GM18505 (cell line): ENCODE results near the gene DOP1B.

Experiments
- ATAC-seq: cut with Tn5 transposase; IDR thresholded peaks from one replicate; pipeline ENCODE4 v1.9.1; 2021; ENCODE audit not compliant: unreplicated experiment
- POLR2A ChIP-seq: IDR thresholded peaks from 4 replicates; pipeline ENCODE4 v1.6.1; 2011; ENCODE audit warnings: borderline replicate concordance; ENCODE audit not compliant: insufficient read depth, insufficient read length; ENCODE audit errors: extremely low read depth

The DOP1B gene

DNA sequence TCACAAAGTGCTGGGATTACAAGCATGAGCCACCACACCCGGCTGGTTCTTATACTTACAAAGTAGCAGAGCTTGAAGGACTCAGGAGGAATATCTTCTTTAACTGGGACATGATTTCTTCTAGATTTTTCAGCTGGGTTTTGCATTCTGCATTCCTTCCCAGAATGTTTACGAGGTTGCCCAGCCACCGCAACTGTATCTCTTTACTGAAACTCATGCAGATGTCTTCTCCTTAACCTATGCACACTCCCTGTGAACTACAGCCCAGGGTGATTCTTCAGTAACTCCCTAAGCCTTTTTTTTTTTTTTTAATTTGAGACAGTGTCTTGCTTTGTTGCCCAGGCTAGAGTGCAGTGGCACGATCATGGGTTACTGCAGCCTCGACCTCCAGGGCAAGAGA, 8.7 kb upstream of the DOP1B start:
- no peak for TF ChIP-seq POLR2A
- ATAC-seq: no peak

DNA sequence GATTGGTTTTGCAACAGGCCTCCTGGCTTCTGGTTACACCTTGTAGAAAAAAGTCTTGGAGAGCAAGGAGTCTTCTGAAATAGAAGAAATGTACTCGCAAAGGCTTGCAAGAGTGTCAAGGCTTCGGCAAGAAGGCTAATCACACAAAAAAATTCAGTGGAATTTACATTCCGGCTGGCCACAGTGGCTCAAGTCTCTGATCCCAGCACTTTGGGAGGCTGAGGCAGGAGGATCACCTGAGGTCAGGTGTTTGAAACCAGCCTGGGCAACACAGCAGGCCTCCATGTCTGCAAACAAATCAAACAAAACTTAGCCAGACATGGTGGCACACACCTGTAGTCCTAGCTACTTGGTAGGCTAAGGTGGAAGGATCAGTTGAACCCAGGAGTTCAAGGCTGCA, 7.7 kb upstream of the DOP1B start:
- no peak for TF ChIP-seq POLR2A
- no peak for ATAC-seq

DNA sequence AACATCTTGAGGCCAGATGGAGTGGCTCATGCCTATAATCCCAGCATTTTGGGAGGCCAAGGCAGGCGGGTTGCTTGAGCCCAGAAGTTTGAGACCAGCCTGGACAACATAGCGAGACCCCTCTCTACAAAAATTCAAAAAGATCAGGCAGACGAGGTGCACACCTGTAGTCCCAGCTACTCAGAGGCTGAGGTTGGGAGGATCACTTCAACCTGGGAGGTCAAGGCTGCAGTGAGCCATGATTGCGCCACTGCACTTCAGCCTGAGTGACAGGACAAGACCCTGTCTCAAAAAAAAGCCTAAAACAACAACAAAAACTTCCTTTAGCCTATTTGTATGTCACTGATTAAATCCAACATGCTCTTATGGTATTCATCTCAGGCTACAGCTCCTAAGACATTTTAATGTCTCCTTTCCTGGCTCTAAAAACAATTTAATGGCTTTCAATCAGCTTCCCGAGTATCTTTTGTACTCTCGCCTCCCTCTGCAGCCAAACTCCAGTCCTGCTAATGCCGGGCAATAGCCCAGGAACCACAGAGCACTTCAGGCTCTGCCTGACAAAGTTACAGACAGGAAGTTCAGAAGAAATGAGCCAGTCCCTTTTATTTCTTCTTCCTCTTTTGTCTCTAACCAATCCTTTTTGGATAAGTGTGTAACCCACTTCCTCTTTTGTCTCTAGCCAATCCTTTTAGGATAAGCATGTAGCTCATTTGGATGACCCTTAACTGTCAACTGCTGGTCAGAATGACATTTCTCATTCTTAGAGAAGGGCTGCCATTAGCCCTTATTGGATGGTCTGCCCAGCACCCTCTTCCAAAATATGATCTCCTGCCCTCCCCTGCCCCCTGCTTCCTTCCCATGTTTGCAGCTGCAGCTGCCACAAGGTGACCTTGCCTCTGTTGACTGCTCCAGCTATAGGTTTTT, 6.6 kb upstream of the DOP1B start:
- TF ChIP-seq POLR2A: peak; percentile 59
- peak; percentile 74 for ATAC-seq

DNA sequence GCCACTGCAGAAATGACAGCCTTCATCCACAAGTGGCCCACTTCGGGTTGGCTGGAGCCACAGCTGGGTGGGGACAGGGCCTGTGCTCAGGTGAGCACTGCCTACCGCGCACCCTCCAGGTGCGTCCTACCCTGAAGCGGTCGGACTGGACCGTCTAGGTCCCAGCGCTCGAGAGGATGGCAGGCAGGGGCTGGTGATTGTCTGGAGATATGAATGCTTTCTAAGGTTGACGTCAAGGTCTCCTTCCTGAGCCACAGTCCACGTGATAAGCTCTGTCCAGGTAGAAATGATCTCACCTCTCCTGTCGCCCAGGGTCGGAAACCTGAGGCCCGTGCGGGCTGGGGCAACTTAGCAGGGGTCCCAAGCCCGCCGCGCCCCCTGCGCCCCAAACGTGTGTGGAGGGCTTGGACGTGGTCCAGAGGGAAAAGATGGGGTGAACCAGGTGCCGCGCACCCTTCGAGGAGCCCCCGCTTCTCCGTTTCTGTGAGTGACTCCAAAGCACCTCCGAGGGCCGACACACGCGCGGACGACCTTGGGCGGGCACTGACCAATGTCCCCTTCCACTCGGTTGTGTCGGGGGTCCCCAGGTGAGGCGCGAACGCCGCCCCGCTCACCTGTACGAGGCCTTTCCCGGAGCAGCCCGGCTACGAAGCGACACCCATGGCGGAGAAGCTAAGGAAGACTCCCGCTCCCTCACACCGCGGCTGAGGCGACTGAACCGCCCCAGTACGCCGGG, 853 bp upstream of the DOP1B start:
- ATAC-seq: no peak
- peak; percentile 31 for TF ChIP-seq POLR2A

DNA sequence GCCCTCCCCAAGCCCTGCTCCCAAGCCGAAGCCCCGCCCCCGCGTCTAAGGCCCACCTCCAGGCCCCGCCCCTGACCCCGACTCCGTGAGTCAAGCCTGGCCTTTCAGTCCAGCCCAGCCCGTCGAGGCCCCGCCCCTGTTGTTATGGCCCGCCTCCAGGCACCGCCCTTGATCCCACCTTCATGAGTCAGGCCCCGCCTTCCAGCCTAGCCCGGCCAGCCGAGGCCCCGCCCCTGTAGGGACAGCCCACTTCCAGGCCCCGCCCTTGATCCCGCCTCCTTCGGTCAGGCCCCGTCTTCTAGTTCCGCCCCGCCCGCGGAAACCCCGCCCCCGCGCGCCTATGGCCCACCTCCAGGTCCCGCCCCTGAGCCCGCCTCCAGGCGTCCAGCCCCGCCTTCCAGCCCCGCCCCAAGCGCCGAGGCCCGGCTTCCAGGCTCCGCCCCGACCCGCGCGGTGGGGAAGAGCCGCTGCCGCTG, 247 bp upstream of the DOP1B start:
- no peak for TF ChIP-seq POLR2A
- ATAC-seq: peak; percentile 85

DNA sequence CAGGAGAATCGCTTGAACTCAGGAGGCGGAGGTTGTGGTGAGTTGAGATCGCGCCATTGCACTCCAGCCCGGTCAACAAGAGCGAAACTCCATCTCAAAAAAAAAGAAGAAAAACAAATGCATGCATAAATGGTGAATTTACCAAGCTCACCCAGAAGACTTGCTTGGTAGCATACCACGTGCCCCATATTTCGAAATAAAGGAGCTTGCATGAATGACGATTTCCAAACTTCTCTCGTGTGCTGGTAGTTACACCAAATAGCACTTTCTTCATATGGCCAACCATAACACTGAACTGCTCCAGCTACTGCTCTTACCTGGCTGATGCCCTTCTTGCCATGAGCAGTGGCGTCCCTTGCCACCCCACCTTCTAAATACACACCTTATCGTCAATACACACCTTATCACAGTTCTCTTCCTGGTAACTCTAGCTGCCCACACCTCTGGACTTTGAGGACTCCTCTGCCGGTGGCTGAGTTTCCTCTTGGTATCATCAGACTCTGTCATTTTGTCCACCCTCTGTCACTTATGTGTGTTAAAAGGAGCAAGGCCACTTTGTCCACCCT, 2.8 kb downstream of the DOP1B start:
- no peak for ATAC-seq

DNA sequence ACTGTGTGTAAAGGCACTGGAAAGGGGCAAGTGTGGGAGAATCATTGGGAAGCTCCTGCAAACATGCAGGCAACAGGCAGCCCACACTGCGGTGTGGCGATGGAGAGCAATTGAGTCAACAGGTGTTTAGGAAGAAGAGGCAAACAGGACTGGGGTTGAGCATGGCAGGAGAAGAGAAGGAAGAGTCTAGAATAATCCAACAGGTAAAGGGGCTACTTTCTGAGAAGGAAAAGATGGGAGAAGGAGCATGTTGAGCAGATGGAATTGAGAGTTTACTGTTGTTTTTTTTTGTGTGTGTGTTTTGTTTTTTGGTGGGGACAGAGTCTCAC, 4.2 kb downstream of the DOP1B start:
- TF ChIP-seq POLR2A: no peak
- no peak for ATAC-seq

More for the DNA sequence above, 2.8 kb downstream of the DOP1B start:
- no peak for TF ChIP-seq POLR2A

DNA sequence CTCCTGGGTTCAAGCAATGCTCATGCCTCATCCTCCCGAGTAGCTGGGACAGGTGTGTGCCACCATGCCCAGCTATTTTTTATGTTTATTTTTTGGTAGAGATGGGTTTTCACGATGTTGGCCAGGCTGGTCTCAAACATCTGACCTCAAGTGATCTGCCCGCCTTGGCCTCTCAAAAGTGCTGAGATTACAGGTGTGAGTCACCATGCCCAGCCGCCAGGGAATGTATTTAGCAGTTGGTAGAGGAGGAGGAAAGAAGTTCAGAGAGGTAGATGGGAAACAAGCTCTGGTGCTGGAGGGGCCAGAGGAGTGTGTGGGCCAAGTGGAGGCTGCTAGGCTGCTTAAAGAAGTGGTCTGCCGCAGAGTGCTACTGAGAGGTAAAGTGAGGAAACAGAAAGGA, 6.0 kb downstream of the DOP1B start:
- no peak for ATAC-seq
- no peak for TF ChIP-seq POLR2A

DNA sequence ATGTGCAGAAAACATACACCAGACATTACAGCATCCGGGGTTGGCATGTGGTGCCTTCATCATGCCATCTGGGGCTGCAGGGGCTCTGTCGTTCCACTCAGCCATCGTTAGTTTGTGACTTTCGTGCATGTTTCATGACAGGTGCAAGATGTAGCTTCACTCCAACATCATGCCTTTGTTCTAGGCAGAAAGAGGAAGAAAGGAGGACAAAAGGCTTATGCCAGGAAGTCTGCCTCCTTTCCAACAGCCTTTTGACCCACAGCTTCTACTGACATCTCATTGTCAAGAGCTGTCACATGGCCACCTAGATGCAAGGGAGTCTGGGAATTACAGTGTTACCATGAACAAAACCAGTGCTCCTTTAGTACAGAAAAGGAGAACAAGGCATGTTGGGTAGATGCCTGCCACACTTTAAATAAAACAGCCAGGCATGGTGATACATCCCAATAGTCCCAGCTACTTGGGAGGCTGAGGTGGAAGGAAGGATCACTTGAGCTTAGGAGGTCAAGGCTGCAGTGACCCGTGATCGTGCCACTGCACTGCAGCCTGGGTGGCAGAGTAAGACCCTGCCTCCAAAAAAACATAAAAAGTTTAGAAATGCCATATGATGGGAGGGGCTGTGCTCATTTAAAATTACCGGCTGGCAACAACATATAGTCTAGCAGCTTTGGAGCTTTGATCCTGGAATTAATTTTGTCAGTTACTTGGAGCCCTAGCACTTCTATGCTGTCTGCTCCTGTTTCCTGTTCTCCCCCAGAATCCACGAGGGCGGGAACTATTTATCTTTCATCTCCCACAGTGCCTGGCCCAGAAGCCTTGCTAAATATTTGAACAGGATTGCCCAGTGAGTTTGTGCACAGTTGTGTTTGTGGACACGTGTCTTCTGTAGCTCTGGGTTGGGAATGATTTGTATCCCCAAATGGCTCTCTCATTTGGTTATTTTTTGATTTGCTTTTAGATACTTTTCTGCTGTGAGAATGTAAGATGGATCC, 7.4 kb downstream of the DOP1B start:
- no peak for ATAC-seq
- no peak for TF ChIP-seq POLR2A

DNA sequence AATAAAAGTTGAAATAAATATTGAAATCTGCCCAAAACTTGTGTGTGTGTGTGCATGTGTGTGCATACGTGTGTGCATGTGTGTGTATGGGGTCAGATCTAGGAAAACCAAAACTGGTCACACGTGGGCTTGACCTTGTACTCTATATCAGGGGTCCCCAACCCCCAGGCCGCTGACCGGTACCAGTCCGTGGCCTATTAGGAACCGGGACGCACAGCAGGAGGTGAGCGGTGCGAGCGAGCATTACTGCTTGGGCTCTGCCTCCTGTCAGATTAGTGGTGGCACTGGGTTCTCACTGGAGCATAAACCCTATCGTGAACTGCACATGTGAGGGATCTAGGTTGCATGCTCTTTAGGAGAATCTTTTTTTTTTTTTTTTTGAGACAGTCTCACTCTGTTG, 8.7 kb downstream of the DOP1B start:
- ATAC-seq: no peak
- TF ChIP-seq POLR2A: no peak

DNA sequence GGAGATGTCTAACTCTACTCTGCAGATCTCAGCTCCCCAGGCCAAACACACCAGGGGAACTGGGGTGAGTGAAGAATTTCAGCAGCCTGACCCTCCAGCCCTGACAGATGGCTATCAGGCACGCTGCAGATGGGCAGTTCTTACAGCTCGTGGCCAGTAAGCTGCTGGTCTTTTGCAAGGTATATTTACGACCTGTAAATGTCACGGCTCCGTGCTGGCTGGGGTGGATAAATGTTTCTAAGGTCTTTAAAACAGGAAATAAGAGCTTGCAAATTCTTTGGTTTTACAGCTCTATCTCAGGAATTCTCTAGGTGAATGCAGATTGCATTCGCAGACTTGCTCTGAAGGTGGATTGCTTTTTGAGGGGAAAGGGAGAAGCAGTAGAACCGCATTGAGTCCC, 10.1 kb downstream of the DOP1B start:
- no peak for ATAC-seq
- no peak for TF ChIP-seq POLR2A

DNA sequence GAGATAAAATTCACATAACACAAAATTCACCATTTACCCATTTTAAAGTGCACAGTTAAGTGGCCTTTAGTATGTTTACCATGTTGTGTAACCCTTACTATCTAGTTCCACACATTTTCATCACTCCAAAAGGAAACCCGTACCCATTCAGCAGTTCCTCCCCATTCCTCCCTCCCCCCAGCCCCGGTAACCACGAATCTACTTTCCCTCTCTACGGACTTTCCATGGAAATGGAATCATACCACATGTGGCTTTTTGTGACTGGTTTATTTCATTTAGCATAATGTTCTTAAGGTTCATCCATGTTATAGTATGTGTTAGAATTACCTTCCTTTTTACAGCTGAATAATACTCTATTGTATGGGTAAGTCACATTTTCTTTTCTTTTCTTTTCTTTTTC, 10.9 kb downstream of the DOP1B start:
- no peak for ATAC-seq
- TF ChIP-seq POLR2A: no peak

DNA sequence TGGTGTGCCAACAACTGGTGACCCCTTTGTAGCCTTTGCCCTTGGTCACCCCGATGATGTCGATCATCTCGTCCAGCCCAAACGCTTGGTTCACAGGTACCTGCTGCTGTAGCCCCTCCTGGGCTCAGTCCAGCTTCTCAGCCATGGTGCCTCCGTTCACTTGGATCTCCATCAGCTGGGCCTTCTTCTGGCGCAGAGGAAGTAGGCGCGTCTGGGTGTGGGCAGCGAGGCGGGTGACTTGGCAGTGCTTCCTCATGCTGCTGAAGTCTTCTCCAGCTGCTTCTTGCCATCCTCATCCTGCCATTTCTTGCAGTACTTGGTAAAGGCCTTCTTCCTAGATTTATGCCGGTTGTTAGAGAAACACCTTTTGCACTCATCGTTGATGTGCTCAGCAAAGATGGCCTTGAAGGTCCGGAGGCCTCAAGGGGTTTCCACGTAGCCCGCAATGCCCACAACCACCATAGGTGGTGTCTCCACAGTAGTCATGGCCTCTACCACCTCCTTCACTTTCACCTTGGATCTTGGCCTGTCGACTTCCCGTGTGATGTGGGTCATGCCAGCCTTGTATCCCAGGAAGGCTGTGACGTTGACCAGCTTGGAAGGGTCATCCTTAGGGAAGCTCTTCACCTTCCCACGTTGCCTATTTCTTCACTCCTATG, 13.0 kb downstream of the DOP1B start:
- TF ChIP-seq POLR2A: no peak
- ATAC-seq: no peak

DNA sequence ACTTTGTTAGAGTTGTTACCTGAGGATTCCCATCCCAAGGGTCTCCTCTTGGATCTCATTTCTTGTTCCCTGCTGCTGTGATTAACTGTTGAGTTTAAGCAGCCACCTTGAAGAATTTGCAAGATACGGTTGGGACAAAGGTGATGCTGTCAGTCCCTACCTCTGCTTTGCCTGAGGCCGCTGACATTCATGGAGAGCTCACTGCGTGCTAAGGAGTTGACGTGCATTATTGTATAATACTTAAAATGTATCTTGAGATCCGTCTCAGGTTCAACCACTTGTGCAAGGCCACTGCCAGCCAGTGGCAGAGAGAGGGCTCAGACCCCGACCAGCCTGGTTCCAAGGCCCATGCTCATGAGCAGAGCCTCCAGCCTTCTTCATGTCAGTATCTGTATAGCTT, 14.2 kb downstream of the DOP1B start:
- TF ChIP-seq POLR2A: no peak
- no peak for ATAC-seq
